ENCODE results near the gene HIPK2. TPM values are rescaled to one million over a fixed set of nuclear protein-coding genes. Genes with fewer than 3 reads are reported as not detected.

The HIPK2 gene
- polyA plus RNA-seq, 2 of the 4 experiments (the other 2 are of a cell fraction) = 11.3 to 12.1 TPM

- WGBS (ENCODE audit: missing lambda C conversion rate) = 83% methylated on average over 2 of the region's 2 CpGs
- H3K27ac ChIP-seq = no peak overlapping the region
- FAIRE-seq = no peak
- TF ChIP-seq KDM1A (IDR thresholded peaks at IDR 0.05; ENCODE audit: low read depth) (no peak), POLR2AphosphoS2 (conservative IDR thresholded peaks at IDR 0.05; ENCODE audit: low read length) (no peak), PHF8 (IDR thresholded peaks at IDR 0.05; ENCODE audit: borderline replicate concordance, low read depth) (no peak), HEYL (CRISPR knock-in tag; IDR thresholded peaks at IDR 0.05) (no peak), NFE2L2 (conservative IDR thresholded peaks at IDR 0.05; ENCODE audit: low read length) (no peak), ZC3H11A (IDR thresholded peaks at IDR 0.05) (no peak), HOXB5 (CRISPR knock-in tag; IDR thresholded peaks at IDR 0.05) (no peak), RNF2 (IDR thresholded peaks at IDR 0.05; ENCODE audit: borderline replicate concordance, low read depth) (no peak), SMC3 (IDR thresholded peaks at IDR 0.05) (no peak), TP53 (CRISPR knock-in tag; IDR thresholded peaks at IDR 0.05) (no peak), MYC (IDR thresholded peaks at IDR 0.05; ENCODE audit: borderline replicate concordance, low read length) (no peak), CHD4 (IDR thresholded peaks at IDR 0.05; ENCODE audit: borderline replicate concordance) (no peak), RFX5 (IDR thresholded peaks at IDR 0.05) (no peak), CHD2 (IDR thresholded peaks at IDR 0.05; ENCODE audit: low read length, partially characterized antibody) (no peak), NPAS2 (CRISPR knock-in tag; IDR thresholded peaks at IDR 0.05; ENCODE audit: borderline replicate concordance) (no peak), E2F6 (IDR thresholded peaks at IDR 0.05; ENCODE audit: borderline replicate concordance, low read depth) (no peak), EHMT2 (IDR thresholded peaks at IDR 0.05; ENCODE audit: low read depth) (no peak), CTCF (IDR thresholded peaks at IDR 0.05) (no peak), CEBPB (IDR thresholded peaks at IDR 0.05) (no peak)
- TF ChIP-seq, protein P1, sequence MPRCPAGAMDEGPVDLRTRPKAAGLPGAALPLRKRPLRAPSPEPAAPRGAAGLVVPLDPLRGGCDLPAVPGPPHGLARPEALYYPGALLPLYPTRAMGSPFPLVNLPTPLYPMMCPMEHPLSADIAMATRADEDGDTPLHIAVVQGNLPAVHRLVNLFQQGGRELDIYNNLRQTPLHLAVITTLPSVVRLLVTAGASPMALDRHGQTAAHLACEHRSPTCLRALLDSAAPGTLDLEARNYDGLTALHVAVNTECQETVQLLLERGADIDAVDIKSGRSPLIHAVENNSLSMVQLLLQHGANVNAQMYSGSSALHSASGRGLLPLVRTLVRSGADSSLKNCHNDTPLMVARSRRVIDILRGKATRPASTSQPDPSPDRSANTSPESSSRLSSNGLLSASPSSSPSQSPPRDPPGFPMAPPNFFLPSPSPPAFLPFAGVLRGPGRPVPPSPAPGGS (IDR thresholded peaks at IDR 0.05) = no peak
- ChIA-PET POLR2A (no interaction called here), CTCF (interaction anchor here (1.0 to 1.6 kb wide), 2 partner anchors 14 to 46 kb away, joined by 3 to 4 read pairs; no protein-coding TSS in a partner anchor)
- 0 out of 3 replicates have a peak, but pooled peaks cover 2% of the 10 kb centered on the region for H3K9me3 ChIP-seq
- H3K4me3 ChIP-seq = no peak overlapping the region
- DNase-seq (ENCODE audit: low read depth in 1 of 2, low spot score in 1 of 2) = no peak
- ATAC-seq = no peak
- no peak overlapping the region for H3K4me2 ChIP-seq
- H3K4me1 ChIP-seq = no peaks in the 10 kb centered on the region
Measured at GRCh38 chr7:139797607-139798006, 19.8 kb upstream of the HIPK2 start.

GRCh38 chr7:139791316-139791715 is 13.5 kb upstream of the HIPK2 start:
- Histone ChIP-seq H3K4me1 (no peaks in the 10 kb centered on the region), H3K4me2 (no peak overlapping the region), H3K9me3 (no peaks in the 10 kb centered on the region), H3K4me3 (no peak overlapping the region), H3K27ac (no peak overlapping the region)
- DNase-seq (ENCODE audit: low read depth in 1 of 2, low spot score in 1 of 2) (no peak), FAIRE-seq (no peak), ATAC-seq (no peak)
- ChIA-PET POLR2A (no interaction called here), CTCF (interaction anchor here (0.6 to 1.4 kb wide), 2 partner anchors 15 to 357 kb away, joined by 3 read pairs; no protein-coding TSS in a partner anchor)
- TF ChIP-seq E2F6 (IDR thresholded peaks at IDR 0.05; ENCODE audit: borderline replicate concordance, low read depth) (no peak), HDAC2 (IDR thresholded peaks at IDR 0.05) (no peak)
- 91% methylated on average over 7 of the region's 7 CpGs for WGBS (ENCODE audit: missing lambda C conversion rate)

Measured in A549 (cell line).